H9 (cell line): Measurements from ENCODE around the gene UBXN11. TPM values are rescaled to one million over a fixed set of nuclear protein-coding genes. Genes with fewer than 3 reads are reported as not detected.

Experiments
- DNase-seq: peaks from one replicate; pipeline ENCODE4 v3.0.0-alpha.2; 2017
- H2AFZ ChIP-seq: one replicate; pipeline ENCODE4 v1.6.1; 2013; ENCODE audit warnings: mild to moderate bottlenecking, low read length, control low read depth, moderate library complexity
- H2AK5ac ChIP-seq: 2 replicates; pipeline ENCODE4 v1.6.1; 2013; ENCODE audit warnings: low read length, control low read depth, mixed read lengths; ENCODE audit not compliant: insufficient read length
- H2BK120ac ChIP-seq: one replicate; pipeline ENCODE4 v1.6.1; 2013; ENCODE audit warnings: low read depth, mild to moderate bottlenecking, low read length, control low read depth, inconsistent platforms; ENCODE audit not compliant: poor library complexity, severe bottlenecking
- H2BK12ac ChIP-seq: 2 replicates; pipeline ENCODE4 v1.6.1; 2013; ENCODE audit warnings: low read length, control low read depth, mixed read lengths, low read depth; ENCODE audit not compliant: insufficient read length
- H2BK15ac ChIP-seq: 2 replicates; pipeline ENCODE4 v1.6.1; 2013; ENCODE audit warnings: low read depth, low read length, control low read depth
- H2BK20ac ChIP-seq: one replicate; pipeline ENCODE4 v1.6.1; 2013; ENCODE audit warnings: low read depth, mild to moderate bottlenecking, low read length, control low read depth, inconsistent platforms; ENCODE audit not compliant: poor library complexity, severe bottlenecking
- H2BK5ac ChIP-seq: 2 replicates; pipeline ENCODE4 v1.6.1; 2013; ENCODE audit warnings: low read length, control low read depth, mixed read lengths; ENCODE audit not compliant: insufficient read length
- H3K14ac ChIP-seq: 2 replicates; pipeline ENCODE4 v1.6.1; 2013; ENCODE audit warnings: low read length, control low read depth; ENCODE audit not compliant: insufficient read depth
- H3K18ac ChIP-seq: 2 replicates; pipeline ENCODE4 v1.6.1; 2013; ENCODE audit warnings: low read depth, mild to moderate bottlenecking, mixed read lengths, low read length, control low read depth; ENCODE audit not compliant: insufficient read length
- H3K23ac ChIP-seq: 2 replicates; pipeline ENCODE4 v1.6.1; 2013; ENCODE audit warnings: low read length, control low read depth, mixed read lengths, low read depth; ENCODE audit not compliant: insufficient read length
- H3K23me2 ChIP-seq: 2 replicates; pipeline ENCODE4 v1.6.1; 2013; ENCODE audit warnings: low read depth, mild to moderate bottlenecking, mixed read lengths, low read length, control low read depth; ENCODE audit not compliant: insufficient read length, poor library complexity, severe bottlenecking
- H3K27ac ChIP-seq: 2 replicates; pipeline ENCODE4 v1.5.1; 2013; ENCODE audit warnings: low read length, control low read depth, mixed read lengths, low read depth; ENCODE audit not compliant: insufficient read length
- H3K27me3 ChIP-seq: 2 replicates; pipeline ENCODE4 v1.6.1; 2013; ENCODE audit warnings: low read length, control low read depth, inconsistent platforms; ENCODE audit not compliant: insufficient read depth
- H3K4ac ChIP-seq: 2 replicates; pipeline ENCODE4 v1.6.1; 2013; ENCODE audit warnings: low read depth, mild to moderate bottlenecking, control low read depth, inconsistent platforms, low read length, moderate library complexity
- H3K4me1 ChIP-seq: 2 replicates; pipeline ENCODE4 v1.6.1; 2013; ENCODE audit warnings: low read length, control low read depth, inconsistent platforms; ENCODE audit not compliant: insufficient read depth
- H3K4me2 ChIP-seq: 2 replicates; pipeline ENCODE4 v1.6.1; 2013; ENCODE audit warnings: low read length, control low read depth, mixed read lengths; ENCODE audit not compliant: insufficient read length, insufficient read depth
- H3K56ac ChIP-seq: 2 replicates; pipeline ENCODE4 v1.6.1; 2013; ENCODE audit warnings: low read depth, mild to moderate bottlenecking, mixed read lengths, low read length, control low read depth; ENCODE audit not compliant: insufficient read length
- H3K79me1 ChIP-seq: 2 replicates; pipeline ENCODE4 v1.6.1; 2013; ENCODE audit warnings: low read depth, mild to moderate bottlenecking, moderate library complexity, low read length, control low read depth, inconsistent platforms; ENCODE audit not compliant: insufficient read depth, poor library complexity, severe bottlenecking
- H3K79me2 ChIP-seq: 2 replicates; pipeline ENCODE4 v1.6.1; 2013; ENCODE audit warnings: low read length, control low read depth, inconsistent platforms; ENCODE audit not compliant: insufficient read depth
- H3K9ac ChIP-seq: 2 replicates; pipeline ENCODE4 v1.6.1; 2013; ENCODE audit warnings: low read length, control low read depth, mixed read lengths; ENCODE audit not compliant: insufficient read length; ENCODE audit errors: extremely low read depth
- H3K9me3 ChIP-seq: one replicate; pipeline ENCODE4 v1.6.1; 2013; ENCODE audit warnings: low read depth, low read length, inconsistent platforms; ENCODE audit not compliant: control insufficient read depth
- H3T11ph ChIP-seq: one replicate; pipeline ENCODE4 v1.6.1; 2013; ENCODE audit warnings: mild to moderate bottlenecking, low read length, control low read depth, inconsistent platforms
- H4K20me1 ChIP-seq: one replicate; pipeline ENCODE4 v1.6.1; 2013; ENCODE audit not compliant: control insufficient read depth, insufficient read length, insufficient read depth
- H4K5ac ChIP-seq: 2 replicates; pipeline ENCODE4 v1.6.1; 2013; ENCODE audit warnings: low read depth, mild to moderate bottlenecking, mixed read lengths, low read length, control low read depth; ENCODE audit not compliant: insufficient read length
- H4K8ac ChIP-seq: replicated peaks from 2 replicates; pipeline ENCODE4 v1.6.1; 2013; ENCODE audit warnings: low read length, control low read depth, mixed read lengths, low read depth; ENCODE audit not compliant: insufficient read length
- H4K91ac ChIP-seq: 2 replicates; pipeline ENCODE4 v1.6.1; 2013; ENCODE audit warnings: low read depth, mild to moderate bottlenecking, moderate library complexity, mixed read lengths, low read length, control low read depth; ENCODE audit not compliant: insufficient read length
- H3K27ac Mint-ChIP-seq, 3 experiments: 2 replicates in 2 of 3; 3 replicates in 1 of 3; pipeline ENCODE4 v1.8.0; 2020 to 2021; ENCODE audit warnings: mixed read lengths in 3 of 3, mild to moderate bottlenecking in 1 of 3, moderate library complexity in 1 of 3
- H3K27me3 Mint-ChIP-seq: 2 replicates; pipeline ENCODE4 v1.8.0; 2021; ENCODE audit warnings: low read depth, mild to moderate bottlenecking, moderate library complexity, mixed read lengths
- H3K36me3 Mint-ChIP-seq, 3 experiments: 2 replicates in 2 of 3; 3 replicates in 1 of 3; pipeline ENCODE4 v1.8.0; 2020 to 2021; ENCODE audit warnings: low read depth in 3 of 3, mixed read lengths in 3 of 3; ENCODE audit not compliant: insufficient read depth in 1 of 3
- H3K4me1 Mint-ChIP-seq, 2 experiments: 2 replicates each; pipeline ENCODE4 v1.8.0; 2020; ENCODE audit warnings: mixed read lengths in 2 of 2
- H3K4me3 Mint-ChIP-seq, 2 experiments: 2 replicates in 1 of 2; 3 replicates in 1 of 2; pipeline ENCODE4 v1.8.0; 2020 to 2021; ENCODE audit warnings: mild to moderate bottlenecking in 2 of 2, mixed read lengths in 2 of 2, moderate library complexity in 1 of 2
- H3K9me3 Mint-ChIP-seq, 2 experiments: 2 replicates in 1 of 2; 3 replicates in 1 of 2; pipeline ENCODE4 v1.8.0; 2020; ENCODE audit warnings: mild to moderate bottlenecking in 2 of 2, mixed read lengths in 2 of 2, moderate library complexity in 1 of 2
- WGBS: extraction: QIAGEN DNeasy Blood & Tissue Kit; methylation state at CpG from one replicate; pipeline ENCODE4 v1.1.7; 2013; ENCODE audit warnings: missing lambda C conversion rate, low lambda C conversion rate, mixed read lengths; ENCODE audit not compliant: insufficient read length; ENCODE audit errors: extremely low coverage; 5-methylcytosine and 5-hydroxymethylcytosine counted together
- total RNA-seq: library from RNA; stranded (reverse); gene quantifications from 2 replicates; pipeline ENCODE4 v1.2.1, GENCODE V29; 2021
- TF ChIP-seq, protein P1 (sequence below): fragments of 200-600 bp; sonication (generic); conservative IDR thresholded peaks from 3 replicates; pipeline ENCODE4 v1.8.0; 2021; ENCODE audit warnings: antibody characterized with exemption, mild to moderate bottlenecking

The UBXN11 gene
- total RNA-seq, 1 experiment from 2014 or later, result 13.7 TPM

GRCh38 chr1:26337206-26337535, 30.7 kb upstream of the UBXN11 start:
- Histone ChIP-seq H3K14ac (no peak overlapping the region), H3T11ph (no peak overlapping the region), H3K27ac (no peak overlapping the region), H3K18ac (peak overlapping the region; percentile 1), H3K9ac (no peak overlapping the region), H2AK5ac (no peak overlapping the region), H3K4me2 (no peak overlapping the region), H2BK15ac (no peak overlapping the region), H4K20me1 (no peaks in the 10 kb centered on the region), H3K4ac (no peak overlapping the region), H3K23me2 (peaks cover 4% of the 10 kb centered on the region), H3K23ac (no peak overlapping the region), H4K8ac (no peak overlapping the region), H4K5ac (no peak overlapping the region), H2BK12ac (no peak overlapping the region), H2AFZ (no peak overlapping the region), H3K79me2 (no peaks in the 10 kb centered on the region), H3K27me3 (no peaks in the 10 kb centered on the region), H2BK5ac (no peak overlapping the region), H3K56ac (no peak overlapping the region), H2BK20ac (no peak overlapping the region), H2BK120ac (no peak overlapping the region), H3K79me1 (no peaks in the 10 kb centered on the region), H3K9me3 (no peaks in the 10 kb centered on the region), H3K4me1 (no peaks in the 10 kb centered on the region; the same call in 1 of the 2 replicates), H4K91ac (no peak overlapping the region)
- WGBS, result no CpG with 5 or more reads among the region's 7 CpGs
- peaks cover 29 to 36% of the 10 kb centered on the region in 2 experiments for H3K4me1 Mint-ChIP-seq
- no peak for DNase-seq
- TF ChIP-seq, protein P1, sequence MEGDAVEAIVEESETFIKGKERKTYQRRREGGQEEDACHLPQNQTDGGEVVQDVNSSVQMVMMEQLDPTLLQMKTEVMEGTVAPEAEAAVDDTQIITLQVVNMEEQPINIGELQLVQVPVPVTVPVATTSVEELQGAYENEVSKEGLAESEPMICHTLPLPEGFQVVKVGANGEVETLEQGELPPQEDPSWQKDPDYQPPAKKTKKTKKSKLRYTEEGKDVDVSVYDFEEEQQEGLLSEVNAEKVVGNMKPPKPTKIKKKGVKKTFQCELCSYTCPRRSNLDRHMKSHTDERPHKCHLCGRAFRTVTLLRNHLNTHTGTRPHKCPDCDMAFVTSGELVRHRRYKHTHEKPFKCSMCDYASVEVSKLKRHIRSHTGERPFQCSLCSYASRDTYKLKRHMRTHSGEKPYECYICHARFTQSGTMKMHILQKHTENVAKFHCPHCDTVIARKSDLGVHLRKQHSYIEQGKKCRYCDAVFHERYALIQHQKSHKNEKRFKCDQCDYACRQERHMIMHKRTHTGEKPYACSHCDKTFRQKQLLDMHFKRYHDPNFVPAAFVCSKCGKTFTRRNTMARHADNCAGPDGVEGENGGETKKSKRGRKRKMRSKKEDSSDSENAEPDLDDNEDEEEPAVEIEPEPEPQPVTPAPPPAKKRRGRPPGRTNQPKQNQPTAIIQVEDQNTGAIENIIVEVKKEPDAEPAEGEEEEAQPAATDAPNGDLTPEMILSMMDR, result no peak
- H3K36me3 Mint-ChIP-seq, result peaks cover 0 to 2% (median 0%) of the 10 kb centered on the region in 3 experiments; a peak in 1 of 7 replicates
- peak overlapping the region; percentile 83 to 98; a peak in 4 of 5 replicates for H3K4me3 Mint-ChIP-seq
- peaks cover 21% of the 10 kb centered on the region for H3K27me3 Mint-ChIP-seq
- H3K27ac Mint-ChIP-seq, result peak overlapping the region in 1 of 3 experiments; percentile 31; a peak in 1 of 7 replicates
- H3K9me3 Mint-ChIP-seq, result no peaks in the 10 kb centered on the region
